ENCODE data around the gene EXTL2. TPM values are rescaled to one million over a fixed set of nuclear protein-coding genes. Genes with fewer than 3 reads are reported as not detected.
"Not testable (repeated sequence)": the region's sequence is repeated elsewhere in the genome, so short reads cannot be mapped to it uniquely, and the experiment has no call there.

Gene EXTL2
- total RNA-seq, 4 donors from 2014 or later: 11.1 to 17.5 (median 13.5) TPM

DNA sequence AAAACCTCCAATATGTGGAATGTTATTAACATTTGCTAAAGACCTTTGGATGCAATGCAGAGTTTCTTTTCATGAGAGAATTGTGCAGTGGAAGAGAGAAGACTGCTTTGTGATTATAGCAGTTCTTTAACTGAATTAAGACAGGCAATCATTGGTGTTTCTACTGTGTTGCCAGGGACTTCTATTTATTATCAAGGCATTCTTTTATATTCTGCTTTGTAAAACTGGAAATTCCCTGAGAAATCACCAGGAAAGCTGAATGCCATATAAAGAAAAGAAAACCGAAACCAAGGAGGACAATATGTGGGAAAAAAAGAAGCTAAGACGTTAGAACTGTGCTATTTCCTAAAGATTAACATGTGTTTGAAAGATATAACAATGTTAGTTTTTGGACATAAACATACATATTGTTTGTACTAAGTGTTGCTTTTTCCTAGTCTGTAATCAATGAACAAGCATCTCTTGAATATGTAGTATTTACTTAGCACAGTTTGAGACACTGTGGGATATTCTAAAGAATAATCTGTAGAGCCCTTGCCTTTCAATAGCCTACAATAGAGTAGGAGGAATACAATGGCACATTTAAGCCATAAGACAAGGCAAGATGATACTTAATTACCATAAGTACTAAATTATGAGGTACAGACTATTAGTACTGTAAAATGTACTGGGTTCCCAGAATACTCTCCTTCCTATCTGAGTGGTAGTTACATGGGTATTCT, 47.1 kb downstream of the EXTL2 start:
- Histone ChIP-seq H3K4me3 (peak overlapping the region in 3 of 4 donors; percentile 2 to 26 (median 18)), H3K9me3 (peaks cover 0 to 2% (median 0%) of the 10 kb centered on the region in 4 donors), H3K4me1 (peaks cover 0 to 12% (median 2%) of the 10 kb centered on the region in 4 donors), H3K27me3 (no peaks in the 10 kb centered on the region), H3K27ac (peak overlapping the region in 2 of 4 donors; percentile 14 to 30), H3K36me3 (no peaks in the 10 kb centered on the region)
- 4 to 5% methylated on average over 2 of the region's 2 CpGs for WGBS, 2 donors
- no peak for DNase-seq (ENCODE audit: low spot score in 2 of 2)
- TF ChIP-seq, protein P1, sequence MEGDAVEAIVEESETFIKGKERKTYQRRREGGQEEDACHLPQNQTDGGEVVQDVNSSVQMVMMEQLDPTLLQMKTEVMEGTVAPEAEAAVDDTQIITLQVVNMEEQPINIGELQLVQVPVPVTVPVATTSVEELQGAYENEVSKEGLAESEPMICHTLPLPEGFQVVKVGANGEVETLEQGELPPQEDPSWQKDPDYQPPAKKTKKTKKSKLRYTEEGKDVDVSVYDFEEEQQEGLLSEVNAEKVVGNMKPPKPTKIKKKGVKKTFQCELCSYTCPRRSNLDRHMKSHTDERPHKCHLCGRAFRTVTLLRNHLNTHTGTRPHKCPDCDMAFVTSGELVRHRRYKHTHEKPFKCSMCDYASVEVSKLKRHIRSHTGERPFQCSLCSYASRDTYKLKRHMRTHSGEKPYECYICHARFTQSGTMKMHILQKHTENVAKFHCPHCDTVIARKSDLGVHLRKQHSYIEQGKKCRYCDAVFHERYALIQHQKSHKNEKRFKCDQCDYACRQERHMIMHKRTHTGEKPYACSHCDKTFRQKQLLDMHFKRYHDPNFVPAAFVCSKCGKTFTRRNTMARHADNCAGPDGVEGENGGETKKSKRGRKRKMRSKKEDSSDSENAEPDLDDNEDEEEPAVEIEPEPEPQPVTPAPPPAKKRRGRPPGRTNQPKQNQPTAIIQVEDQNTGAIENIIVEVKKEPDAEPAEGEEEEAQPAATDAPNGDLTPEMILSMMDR (IDR thresholded peaks at IDR 0.05): no peak
- TF ChIP-seq EP300 (IDR thresholded peaks at IDR 0.05) (no peak), POLR2A (IDR thresholded peaks at IDR 0.05) (no peak)

DNA sequence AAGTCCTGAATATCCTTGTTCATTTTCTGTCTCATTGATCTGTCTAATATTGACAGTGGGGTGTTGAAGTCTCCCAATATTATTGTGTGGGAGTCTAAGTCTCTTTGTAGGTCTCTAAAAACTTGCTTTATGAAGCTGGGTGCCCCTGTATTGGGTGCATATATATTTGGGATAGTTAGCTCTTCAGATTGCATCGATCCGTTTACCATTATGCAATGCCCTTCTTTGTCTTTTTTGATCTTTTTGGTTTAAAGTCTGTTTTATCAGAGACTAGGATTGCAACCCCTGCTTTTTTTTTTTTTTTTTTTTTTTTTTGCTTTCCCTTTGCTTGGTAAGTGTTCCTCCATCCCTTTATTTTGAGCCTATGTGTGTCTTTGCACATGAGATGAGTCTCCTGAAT, 51.5 kb downstream of the EXTL2 start:
- H3K4me3 ChIP-seq; DNase-seq (ENCODE audit: low spot score in 2 of 2); H3K27ac ChIP-seq; H3K36me3 ChIP-seq; H3K27me3 ChIP-seq: not testable (repeated sequence)
- 98 to 100% methylated on average over 2 of the region's 2 CpGs for WGBS, 2 donors
- Histone ChIP-seq H3K4me1 (peaks cover 0 to 12% (median 2%) of the 10 kb centered on the region in 4 donors), H3K9me3 (peaks cover 0 to 15% (median 0%) of the 10 kb centered on the region in 4 donors)

DNA sequence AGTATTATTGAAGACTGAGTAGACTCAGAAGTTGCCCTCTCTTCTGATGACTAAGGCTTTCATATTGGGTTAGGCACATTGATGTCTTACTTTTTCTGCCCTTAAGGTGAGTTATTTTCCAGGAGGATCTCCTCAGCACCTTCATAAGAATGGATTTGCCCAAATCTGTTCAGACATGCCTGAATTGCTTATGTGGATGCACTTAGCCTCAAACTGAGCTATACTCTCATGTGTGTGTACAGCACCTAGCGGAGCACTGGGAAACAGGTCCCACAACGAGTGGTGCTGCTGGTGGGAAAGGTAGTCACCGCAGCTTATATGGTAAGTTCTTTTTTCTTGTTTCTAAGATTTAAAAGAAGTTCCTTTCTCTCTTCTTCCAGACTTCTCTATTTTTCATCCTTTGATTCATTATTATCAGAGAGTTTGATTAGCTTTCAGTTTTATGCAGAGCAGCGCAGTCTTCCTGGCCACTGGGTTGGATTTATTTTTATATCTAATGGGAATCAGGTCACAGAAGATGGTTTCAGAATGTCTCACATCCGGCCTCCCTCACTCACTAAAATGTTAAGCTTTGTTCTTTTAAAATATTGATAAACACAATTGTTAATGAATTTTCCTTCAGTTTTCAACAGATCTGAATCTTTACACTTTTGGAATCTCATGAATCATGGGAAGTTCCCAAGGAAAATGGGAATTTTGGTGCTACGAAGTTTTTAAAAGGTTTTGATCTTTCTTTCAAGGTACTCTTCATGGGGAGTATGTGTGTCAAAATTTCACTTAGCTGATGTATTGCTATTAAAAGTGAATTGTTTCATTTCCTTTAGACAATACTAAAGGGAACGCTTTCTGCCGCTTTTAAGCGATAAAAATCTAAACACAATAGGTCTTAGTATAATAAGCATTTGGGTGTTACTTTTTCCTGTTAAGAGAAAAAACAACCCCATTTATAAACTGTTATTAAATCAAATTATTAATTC, 58.5 kb downstream of the EXTL2 start:
- no peak for DNase-seq (ENCODE audit: low spot score in 2 of 2)
- no peaks in the 10 kb centered on the region for H3K36me3 ChIP-seq
- H3K27me3 ChIP-seq: no peaks in the 10 kb centered on the region
- H3K4me1 ChIP-seq: no peaks in the 10 kb centered on the region
- TF ChIP-seq, protein P1 (IDR thresholded peaks at IDR 0.05): no peak
- TF ChIP-seq POLR2A (IDR thresholded peaks at IDR 0.05) (no peak), EP300 (IDR thresholded peaks at IDR 0.05) (no peak)
- peaks cover 0 to 11% (median 0%) of the 10 kb centered on the region in 4 donors for H3K9me3 ChIP-seq
- H3K27ac ChIP-seq: no peak overlapping the region
- H3K4me3 ChIP-seq: no peak overlapping the region
- WGBS, 2 donors: 80 to 85% methylated on average over 9 of the region's 9 CpGs

DNA sequence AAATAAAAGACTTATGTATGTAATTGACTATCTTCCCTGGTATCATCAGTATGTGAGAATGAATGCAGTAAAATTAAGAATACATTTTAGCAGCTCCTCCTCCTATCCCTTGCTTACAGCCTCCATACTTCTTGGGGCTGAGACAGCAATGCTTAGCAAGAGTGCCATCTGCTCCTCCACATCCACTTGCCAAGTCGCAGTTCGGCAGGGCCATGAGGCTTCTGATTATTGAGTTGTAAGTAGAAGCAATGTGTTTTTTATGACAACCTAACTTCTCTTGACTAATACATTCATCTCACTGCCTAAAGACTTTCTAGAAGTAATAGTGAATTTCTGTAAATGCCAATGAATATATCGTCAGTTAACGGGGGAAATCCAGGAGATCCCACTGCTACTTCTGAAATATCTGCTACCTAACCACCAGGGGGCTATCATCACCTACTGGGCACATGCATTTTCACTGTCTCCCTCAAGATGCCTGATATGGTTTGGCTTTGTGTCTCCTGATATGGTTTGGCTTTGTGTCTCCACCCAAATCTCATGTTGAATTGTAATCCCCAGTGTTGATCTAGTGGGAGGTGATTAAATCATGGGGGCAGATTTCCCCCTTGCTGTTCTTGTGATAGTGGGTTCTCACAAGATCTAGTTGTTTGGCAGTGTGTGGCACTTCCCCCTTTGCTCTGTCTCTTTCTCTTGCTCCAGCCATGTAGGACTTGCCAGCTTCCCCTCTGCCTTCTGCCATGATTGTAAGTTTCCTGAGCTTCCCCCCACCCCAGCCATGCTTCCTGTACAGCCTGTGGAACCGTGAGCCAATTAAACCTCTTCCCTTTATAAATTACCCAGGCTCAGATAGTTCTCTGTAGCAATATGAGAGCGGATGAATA, 59.6 kb downstream of the EXTL2 start:
- no peak for TF ChIP-seq EP300 (IDR thresholded peaks at IDR 0.05)
- TF ChIP-seq, protein P1 (IDR thresholded peaks at IDR 0.05): no peak
- no peak for TF ChIP-seq POLR2A (IDR thresholded peaks at IDR 0.05)
- WGBS, 2 donors: 76 to 77% methylated on average over 6 of the region's 6 CpGs
- no peaks in the 10 kb centered on the region for H3K4me1 ChIP-seq

More for the DNA sequence above, 59.6 kb downstream of the EXTL2 start:
- Histone ChIP-seq H3K36me3 (no peaks in the 10 kb centered on the region), H3K27ac (no peak overlapping the region), H3K9me3 (peaks cover 0 to 2% (median 0%) of the 10 kb centered on the region in 4 donors), H3K4me3 (no peak overlapping the region), H3K27me3 (no peaks in the 10 kb centered on the region)
- DNase-seq (ENCODE audit: low spot score in 2 of 2): no peak
